ENCODE data around the gene LASP1.

- TF ChIP-seq CTCF (IDR thresholded peaks at IDR 0.05) (no peak), POLR2A (IDR thresholded peaks at IDR 0.05) (no peak)
Observed at GRCh38 chr17:38892620-38893019, 22.8 kb downstream of the LASP1 start.

Data from body of pancreas (tissue), 4 donors.